Smooth muscle cell (in vitro differentiated cells): ENCODE data around the gene CLDN5. TPM values are rescaled to one million over a fixed set of nuclear protein-coding genes. Genes with fewer than 3 reads are reported as not detected.

Experiments
- DNase-seq: peaks from one replicate; lab custom pipeline; 2025; ENCODE audit not compliant: unreplicated experiment; lab: John Stamatoyannopoulos, UW
- H2AFZ ChIP-seq: fragments of 200-600 bp; sonication (generic); 2 replicates; pipeline ENCODE4 v1.6.0; 2016; ENCODE audit warnings: antibody characterized with exemption, low read depth, mild to moderate bottlenecking
- H3F3A ChIP-seq: fragments of 200-600 bp; sonication (generic); 2 replicates; pipeline ENCODE4 v1.6.0; 2017; ENCODE audit warnings: antibody characterized with exemption, low read depth
- H3K27ac ChIP-seq: fragments of 200-600 bp; sonication (generic); 2 replicates; pipeline ENCODE4 v1.5.1; 2016; ENCODE audit warnings: low read depth, mild to moderate bottlenecking
- H3K27me3 ChIP-seq: fragments of 200-600 bp; sonication (generic); 2 replicates; pipeline ENCODE4 v1.6.1; 2016; ENCODE audit warnings: low read depth, mild to moderate bottlenecking
- H3K36me3 ChIP-seq: fragments of 200-600 bp; sonication (generic); 2 replicates; pipeline ENCODE4 v1.5.1; 2016; ENCODE audit warnings: low read depth
- H3K4me1 ChIP-seq: fragments of 200-600 bp; sonication (generic); 2 replicates; pipeline ENCODE4 v1.5.1; 2016; ENCODE audit warnings: low read depth
- H3K4me2 ChIP-seq: fragments of 200-600 bp; sonication (generic); 2 replicates; pipeline ENCODE4 v1.6.0; 2016; ENCODE audit warnings: mild to moderate bottlenecking
- H3K4me3 ChIP-seq: fragments of 200-600 bp; sonication (generic); 2 replicates; pipeline ENCODE4 v1.5.1; 2016; ENCODE audit warnings: mild to moderate bottlenecking
- H3K79me2 ChIP-seq: fragments of 200-600 bp; sonication (generic); 2 replicates; pipeline ENCODE4 v1.6.0; 2016; ENCODE audit warnings: low read depth, mild to moderate bottlenecking
- H3K9ac ChIP-seq: fragments of 200-600 bp; sonication (generic); 2 replicates; pipeline ENCODE4 v1.6.0; 2016; ENCODE audit warnings: low read depth
- H3K9me3 ChIP-seq: fragments of 200-600 bp; sonication (generic); replicated peaks from 2 replicates; pipeline ENCODE4 v1.5.1; 2016; ENCODE audit warnings: low read depth
- H4K20me1 ChIP-seq: fragments of 200-600 bp; sonication (generic); 2 replicates; pipeline ENCODE4 v1.6.0; 2016; ENCODE audit warnings: low read depth
- WGBS: methylation state at CpG from one replicate; pipeline ENCODE4 v1.1.7; 2016; ENCODE audit warnings: low lambda C conversion rate; 5-methylcytosine and 5-hydroxymethylcytosine counted together
- polyA plus RNA-seq: library from polyadenylated mRNA; unstranded; fragments of >200 nt; fragmentation: Nextera tagmentation; extraction: Ambion mirVana; gene quantifications from 2 replicates; pipeline ENCODE4 v1.2.1, GENCODE V29; 2016
- total RNA-seq: library from RNA; depleted of rRNA; stranded (reverse); fragments of >200 nt; gene quantifications from 2 replicates; pipeline ENCODE4 v1.2.3, GENCODE V29; 2014
- TF ChIP-seq, protein P1 (sequence below): fragments of 200-600 bp; sonication (generic); IDR thresholded peaks from 2 replicates; pipeline ENCODE4 v1.5.1; 2017; ENCODE audit warnings: borderline replicate concordance, mild to moderate bottlenecking, antibody characterized with exemption; ENCODE audit not compliant: insufficient read depth, poor library complexity, severe bottlenecking

CLDN5 gene
- total and polyA plus RNA-seq, 2 experiments from 2014 or later = 0.11 TPM; not detected in 1

GRCh38 chr22:19520566-19521305 is 3.5 kb downstream of the CLDN5 start:
- Histone ChIP-seq H3K4me3 (no peak overlapping the region), H3K79me2 (no peaks in the 10 kb centered on the region), H3K27me3 (peaks cover 48% of the 10 kb centered on the region), H3F3A (no peaks in the 10 kb centered on the region), H3K27ac (no peak overlapping the region), H3K9me3 (no peaks in the 10 kb centered on the region), H3K36me3 (no peaks in the 10 kb centered on the region), H4K20me1 (no peaks in the 10 kb centered on the region), H3K4me2 (no peak overlapping the region), H3K9ac (no peak overlapping the region), H3K4me1 (peaks cover 12% of the 10 kb centered on the region), H2AFZ (no peak overlapping the region)
- TF ChIP-seq, protein P1, sequence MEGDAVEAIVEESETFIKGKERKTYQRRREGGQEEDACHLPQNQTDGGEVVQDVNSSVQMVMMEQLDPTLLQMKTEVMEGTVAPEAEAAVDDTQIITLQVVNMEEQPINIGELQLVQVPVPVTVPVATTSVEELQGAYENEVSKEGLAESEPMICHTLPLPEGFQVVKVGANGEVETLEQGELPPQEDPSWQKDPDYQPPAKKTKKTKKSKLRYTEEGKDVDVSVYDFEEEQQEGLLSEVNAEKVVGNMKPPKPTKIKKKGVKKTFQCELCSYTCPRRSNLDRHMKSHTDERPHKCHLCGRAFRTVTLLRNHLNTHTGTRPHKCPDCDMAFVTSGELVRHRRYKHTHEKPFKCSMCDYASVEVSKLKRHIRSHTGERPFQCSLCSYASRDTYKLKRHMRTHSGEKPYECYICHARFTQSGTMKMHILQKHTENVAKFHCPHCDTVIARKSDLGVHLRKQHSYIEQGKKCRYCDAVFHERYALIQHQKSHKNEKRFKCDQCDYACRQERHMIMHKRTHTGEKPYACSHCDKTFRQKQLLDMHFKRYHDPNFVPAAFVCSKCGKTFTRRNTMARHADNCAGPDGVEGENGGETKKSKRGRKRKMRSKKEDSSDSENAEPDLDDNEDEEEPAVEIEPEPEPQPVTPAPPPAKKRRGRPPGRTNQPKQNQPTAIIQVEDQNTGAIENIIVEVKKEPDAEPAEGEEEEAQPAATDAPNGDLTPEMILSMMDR = no peak
- no peak for DNase-seq
- WGBS = 97% methylated on average over 10 of the region's 10 CpGs

DNA sequence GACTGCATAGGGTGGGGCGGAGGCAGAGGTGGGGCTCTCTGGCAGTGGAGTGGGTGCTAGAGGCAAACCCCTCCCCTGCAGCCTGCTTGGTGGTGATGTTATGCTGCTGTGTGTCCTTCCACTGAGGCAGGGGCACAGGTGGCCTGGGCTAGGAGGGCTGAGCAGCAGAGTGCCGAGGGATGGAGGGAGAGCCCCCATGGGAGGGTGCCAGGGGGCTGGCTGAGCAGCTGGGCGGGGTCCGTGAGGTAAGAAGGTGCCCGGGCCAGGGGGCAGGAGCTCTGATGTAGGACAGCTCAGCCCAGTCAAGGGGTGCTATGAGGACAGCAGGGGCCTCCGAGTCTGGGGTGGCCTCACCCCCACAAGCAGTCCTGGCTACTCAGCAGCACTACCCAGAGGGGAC is 4.2 kb downstream of the CLDN5 start:
- DNase-seq = no peak
- H3K9me3 ChIP-seq = no peaks in the 10 kb centered on the region
- TF ChIP-seq, protein P1 = no peak
- no peaks in the 10 kb centered on the region for H4K20me1 ChIP-seq
- no peaks in the 10 kb centered on the region for H3K79me2 ChIP-seq
- H3K4me3 ChIP-seq = no peak overlapping the region
- H3K36me3 ChIP-seq = no peaks in the 10 kb centered on the region
- no peak overlapping the region for H3K27ac ChIP-seq
- H3K4me1 ChIP-seq = peaks cover 12% of the 10 kb centered on the region
- no peak overlapping the region for H3K4me2 ChIP-seq
- WGBS = 97% methylated on average over 6 of the region's 6 CpGs
- no peak overlapping the region for H2AFZ ChIP-seq
- H3F3A ChIP-seq = no peaks in the 10 kb centered on the region
- peaks cover 41% of the 10 kb centered on the region for H3K27me3 ChIP-seq
- H3K9ac ChIP-seq = no peak overlapping the region

DNA sequence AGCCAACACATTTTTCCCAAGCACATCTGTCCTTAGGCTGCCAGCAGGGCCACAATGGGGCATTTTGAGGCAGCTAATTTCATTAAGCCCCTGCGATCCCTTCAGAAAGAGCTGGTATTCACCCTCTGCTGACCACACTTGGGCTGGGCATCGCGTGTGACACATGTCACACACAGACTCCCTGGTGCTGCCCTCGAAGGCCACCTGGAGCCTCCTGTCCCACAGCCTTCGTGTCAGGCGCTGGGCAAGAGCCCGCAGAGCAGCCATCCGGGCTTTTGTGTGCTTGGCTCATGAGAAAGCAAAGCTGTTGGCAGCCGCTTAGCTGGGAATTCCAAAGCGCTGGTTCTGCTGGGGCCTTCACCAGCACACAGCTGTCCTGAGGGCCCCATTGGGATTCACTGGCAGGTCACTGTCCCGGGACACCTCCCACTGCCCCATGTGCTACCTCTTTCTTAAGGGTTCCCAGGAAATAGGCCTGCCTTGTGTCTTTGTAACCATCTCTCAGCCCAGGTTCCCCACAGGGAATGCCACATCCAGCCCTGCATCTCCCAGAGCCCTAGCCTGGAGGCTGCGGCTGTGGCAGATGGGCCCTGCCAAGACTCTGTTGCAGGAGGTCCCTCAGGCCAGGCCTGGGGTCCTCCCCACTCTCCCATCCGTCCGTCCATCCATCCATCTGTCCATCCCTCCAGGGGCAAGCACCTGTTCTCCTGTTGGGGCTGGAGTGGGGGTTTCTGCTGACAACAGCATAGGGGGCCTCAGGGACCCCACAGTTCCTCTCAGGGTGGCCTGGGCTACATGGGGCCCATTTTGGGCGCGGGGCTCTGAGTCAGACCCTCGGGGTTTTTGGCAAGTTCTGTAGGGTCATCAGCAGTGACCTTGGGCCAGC is 4.9 kb downstream of the CLDN5 start:
- no peak overlapping the region for H3K4me3 ChIP-seq
- TF ChIP-seq, protein P1 = no peak

More for the DNA sequence above, 4.9 kb downstream of the CLDN5 start:
- no peaks in the 10 kb centered on the region for H3K36me3 ChIP-seq
- no peaks in the 10 kb centered on the region for H3K9me3 ChIP-seq
- H3K4me2 ChIP-seq = no peak overlapping the region
- DNase-seq = no peak
- no peaks in the 10 kb centered on the region for H4K20me1 ChIP-seq
- H3K4me1 ChIP-seq = peaks cover 12% of the 10 kb centered on the region
- H2AFZ ChIP-seq = no peak overlapping the region
- no peaks in the 10 kb centered on the region for H3F3A ChIP-seq
- no peaks in the 10 kb centered on the region for H3K79me2 ChIP-seq
- no peak overlapping the region for H3K9ac ChIP-seq
- 97% methylated on average over 17 of the region's 17 CpGs for WGBS
- H3K27ac ChIP-seq = no peak overlapping the region
- peaks cover 33% of the 10 kb centered on the region for H3K27me3 ChIP-seq
